ENCODE results near the gene RPP25.

The RPP25 gene

DNA sequence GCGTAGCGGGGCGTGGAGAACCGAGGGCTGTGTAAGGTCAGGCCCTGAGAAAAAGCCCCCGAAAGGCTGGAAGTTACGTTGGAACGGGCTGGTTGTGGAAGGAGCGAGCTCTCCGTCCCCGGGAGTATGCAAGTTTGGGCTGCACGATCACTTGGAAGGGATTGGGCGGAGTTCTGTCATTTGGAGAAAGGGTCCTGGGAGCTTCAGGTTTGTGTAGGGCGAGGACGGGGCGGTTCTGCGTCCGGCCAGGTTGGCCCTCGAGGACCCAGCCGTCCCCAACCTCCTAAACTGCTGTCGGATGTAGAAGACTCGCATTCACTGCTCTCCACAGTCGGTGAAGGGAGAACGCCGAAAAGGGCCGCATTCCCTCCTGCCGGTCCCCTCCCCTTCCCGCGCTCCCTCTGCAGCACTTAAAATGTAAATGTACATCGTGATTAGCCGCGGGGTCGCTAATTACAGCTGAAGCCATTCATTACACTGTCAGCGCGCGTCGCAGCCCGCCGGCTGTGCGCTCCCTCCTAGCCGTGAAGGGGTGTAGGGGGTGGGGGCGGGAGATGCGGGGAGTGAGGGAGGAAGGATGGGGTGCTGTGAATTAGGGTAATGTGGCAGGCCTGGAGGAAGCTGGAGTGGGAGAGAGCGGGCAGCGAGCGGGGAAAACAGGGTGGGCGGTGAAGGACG is 2.5 kb upstream of the RPP25 start:
- peaks cover 4% of the 10 kb centered on the region for H3K27me3 ChIP-seq (replicated peaks; ENCODE audit: control insufficient read depth, insufficient read depth, low read length)
- no peaks in the 10 kb centered on the region for H3K36me3 ChIP-seq (ENCODE audit: control insufficient read depth, insufficient read depth, low read length)
- H3K4me3 ChIP-seq (replicated peaks; ENCODE audit: low read depth, low read length), result no peak overlapping the region
- no peak for DNase-seq (ENCODE audit: extremely low read depth, insufficient read length)
- TF ChIP-seq, protein P1, sequence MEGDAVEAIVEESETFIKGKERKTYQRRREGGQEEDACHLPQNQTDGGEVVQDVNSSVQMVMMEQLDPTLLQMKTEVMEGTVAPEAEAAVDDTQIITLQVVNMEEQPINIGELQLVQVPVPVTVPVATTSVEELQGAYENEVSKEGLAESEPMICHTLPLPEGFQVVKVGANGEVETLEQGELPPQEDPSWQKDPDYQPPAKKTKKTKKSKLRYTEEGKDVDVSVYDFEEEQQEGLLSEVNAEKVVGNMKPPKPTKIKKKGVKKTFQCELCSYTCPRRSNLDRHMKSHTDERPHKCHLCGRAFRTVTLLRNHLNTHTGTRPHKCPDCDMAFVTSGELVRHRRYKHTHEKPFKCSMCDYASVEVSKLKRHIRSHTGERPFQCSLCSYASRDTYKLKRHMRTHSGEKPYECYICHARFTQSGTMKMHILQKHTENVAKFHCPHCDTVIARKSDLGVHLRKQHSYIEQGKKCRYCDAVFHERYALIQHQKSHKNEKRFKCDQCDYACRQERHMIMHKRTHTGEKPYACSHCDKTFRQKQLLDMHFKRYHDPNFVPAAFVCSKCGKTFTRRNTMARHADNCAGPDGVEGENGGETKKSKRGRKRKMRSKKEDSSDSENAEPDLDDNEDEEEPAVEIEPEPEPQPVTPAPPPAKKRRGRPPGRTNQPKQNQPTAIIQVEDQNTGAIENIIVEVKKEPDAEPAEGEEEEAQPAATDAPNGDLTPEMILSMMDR (IDR thresholded peaks at IDR 0.05; ENCODE audit: insufficient read depth, low read length, poor library complexity, severe bottlenecking), result no peak

DNA sequence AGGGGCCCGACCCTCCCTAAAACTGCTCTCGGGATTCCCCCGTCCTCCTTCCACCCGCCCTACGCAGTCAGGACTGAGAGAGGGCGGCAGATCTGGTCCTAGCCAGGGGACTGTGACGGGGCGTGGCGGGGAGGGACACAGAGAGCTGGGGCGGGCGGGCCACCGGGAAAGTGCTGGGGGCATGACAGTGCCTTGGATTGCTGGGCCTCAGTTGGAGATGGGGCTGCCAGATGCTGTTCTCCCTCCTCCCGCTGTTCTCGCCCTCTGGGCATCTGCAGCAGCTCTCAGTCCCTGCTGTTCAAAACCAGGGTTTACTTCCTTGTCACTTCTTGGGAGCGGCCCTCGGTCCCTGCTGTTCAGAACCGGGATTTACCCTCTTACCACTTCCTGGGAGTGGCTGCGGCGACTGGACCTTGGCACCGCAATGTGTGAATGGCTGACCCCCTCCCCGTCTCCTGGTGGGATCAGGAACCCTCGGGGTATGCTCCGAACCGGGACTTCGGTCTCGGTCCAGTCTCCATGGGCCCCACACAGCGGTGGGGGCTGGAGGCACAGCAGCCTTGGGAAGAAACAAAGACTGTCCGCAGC is 1.8 kb upstream of the RPP25 start:
- no peak for DNase-seq (ENCODE audit: extremely low read depth, insufficient read length)
- TF ChIP-seq, protein P1 (IDR thresholded peaks at IDR 0.05; ENCODE audit: insufficient read depth, low read length, poor library complexity, severe bottlenecking), result no peak
- peaks cover 4% of the 10 kb centered on the region for H3K27me3 ChIP-seq (replicated peaks; ENCODE audit: control insufficient read depth, insufficient read depth, low read length)
- no peaks in the 10 kb centered on the region for H3K36me3 ChIP-seq (ENCODE audit: control insufficient read depth, insufficient read depth, low read length)
- H3K4me3 ChIP-seq (replicated peaks; ENCODE audit: low read depth, low read length), result no peak overlapping the region

DNA sequence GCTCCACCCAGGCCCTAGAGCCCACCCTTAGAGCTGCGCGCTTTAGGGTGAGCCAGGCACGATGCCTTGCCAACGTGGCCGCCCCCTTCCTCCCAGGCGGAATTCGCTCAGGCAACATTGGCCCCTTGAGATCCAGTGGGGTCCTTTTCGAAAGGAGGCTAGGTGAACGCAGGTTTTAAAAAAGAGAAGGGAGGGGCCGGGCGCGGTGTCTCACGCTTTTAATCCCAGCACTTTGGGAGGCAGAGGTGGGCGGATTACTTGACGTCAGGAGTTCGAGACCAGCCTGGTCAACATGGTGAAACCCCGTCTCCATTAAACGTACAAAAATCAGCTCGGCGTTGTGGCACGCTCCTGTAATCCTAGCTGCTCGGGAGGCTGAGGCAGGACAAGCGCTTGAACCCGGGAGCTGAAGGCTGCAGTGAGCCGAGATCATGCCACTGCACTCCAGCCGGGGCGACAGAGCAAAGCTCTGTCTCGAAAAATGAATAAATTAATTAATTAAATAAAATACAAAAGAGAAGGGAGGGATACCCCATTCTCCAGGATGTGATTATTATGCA is 984 bp upstream of the RPP25 start:
- Histone ChIP-seq H3K27me3 (replicated peaks; ENCODE audit: control insufficient read depth, insufficient read depth, low read length) (peaks cover 4% of the 10 kb centered on the region), H3K4me3 (replicated peaks; ENCODE audit: low read depth, low read length) (peak overlapping the region; percentile 58), H3K36me3 (ENCODE audit: control insufficient read depth, insufficient read depth, low read length) (no peaks in the 10 kb centered on the region)
- DNase-seq (ENCODE audit: extremely low read depth, insufficient read length), result no peak
- TF ChIP-seq, protein P1 (IDR thresholded peaks at IDR 0.05; ENCODE audit: insufficient read depth, low read length, poor library complexity, severe bottlenecking), result no peak

DNA sequence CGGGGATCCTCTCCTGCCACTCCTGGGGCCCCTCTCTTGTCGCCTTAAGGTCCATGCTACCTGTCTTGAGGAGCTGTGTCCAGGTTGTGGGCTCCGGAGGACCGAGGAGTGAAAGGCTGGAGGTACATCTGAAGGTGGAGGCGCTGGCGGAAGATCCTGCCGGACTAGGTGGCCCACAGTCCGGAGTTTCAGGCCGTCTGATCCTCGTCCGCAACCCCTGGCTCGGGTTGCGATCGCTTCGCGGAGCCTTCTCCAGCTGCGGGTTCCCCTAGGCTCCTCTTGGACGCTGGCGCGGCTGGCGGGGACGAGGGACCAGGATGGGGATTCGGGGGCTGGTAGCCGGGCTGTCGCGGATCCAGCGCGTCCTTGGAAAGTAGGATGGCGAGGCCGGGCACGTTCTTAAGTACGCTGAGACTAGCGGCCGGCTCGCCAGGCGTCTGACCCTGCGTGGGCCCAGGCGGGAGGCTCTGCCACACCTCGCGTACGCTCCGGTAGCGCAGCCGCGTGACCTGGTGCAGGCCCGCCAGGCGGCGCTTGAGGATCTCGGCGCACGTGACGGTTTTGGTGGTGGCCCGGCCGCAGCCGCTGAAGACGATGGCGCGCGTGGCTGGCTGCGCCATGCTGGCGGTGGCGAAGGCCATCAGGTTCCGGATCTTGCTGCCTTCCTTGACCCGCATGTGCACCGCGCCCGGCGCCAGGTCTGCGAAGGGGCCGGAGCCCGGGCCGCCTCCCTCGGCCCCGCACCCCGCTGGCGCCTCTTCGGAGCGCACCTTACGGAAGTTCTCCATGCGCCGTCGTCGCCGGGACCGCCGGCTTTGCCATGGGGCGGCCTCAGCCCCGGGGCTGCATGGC is 550 bp downstream of the RPP25 start:
- DNase-seq (ENCODE audit: extremely low read depth, insufficient read length), result peak; percentile 80
- Histone ChIP-seq H3K36me3 (ENCODE audit: control insufficient read depth, insufficient read depth, low read length) (no peaks in the 10 kb centered on the region), H3K27me3 (replicated peaks; ENCODE audit: control insufficient read depth, insufficient read depth, low read length) (peaks cover 4% of the 10 kb centered on the region), H3K4me3 (replicated peaks; ENCODE audit: low read depth, low read length) (peak overlapping the region; percentile 58)
- TF ChIP-seq, protein P1 (IDR thresholded peaks at IDR 0.05; ENCODE audit: insufficient read depth, low read length, poor library complexity, severe bottlenecking), result peak; percentile 64

DNA sequence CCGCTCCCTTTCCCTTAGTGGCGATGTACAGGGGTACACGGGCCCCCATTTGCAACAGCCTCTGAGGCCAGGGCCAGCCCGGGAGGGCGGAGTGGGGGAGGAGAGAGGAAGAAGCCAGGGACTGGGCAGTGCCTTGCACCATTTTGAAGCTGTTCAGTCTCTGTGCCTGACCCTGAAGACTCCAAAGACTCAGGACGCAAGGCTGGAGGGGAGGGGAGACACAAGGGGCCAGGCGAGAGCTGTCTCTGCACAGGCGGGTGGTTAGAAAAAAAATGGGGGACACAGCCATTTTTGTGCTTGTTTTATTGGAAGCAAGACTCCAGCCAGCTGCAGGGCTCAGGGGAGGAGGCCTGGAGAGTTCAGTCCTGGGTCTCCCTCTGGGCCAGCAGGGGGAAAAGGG is 1.6 kb downstream of the RPP25 start:
- H3K27me3 ChIP-seq (replicated peaks; ENCODE audit: control insufficient read depth, insufficient read depth, low read length), result peaks cover 4% of the 10 kb centered on the region
- H3K4me3 ChIP-seq (replicated peaks; ENCODE audit: low read depth, low read length), result no peak overlapping the region
- TF ChIP-seq, protein P1 (IDR thresholded peaks at IDR 0.05; ENCODE audit: insufficient read depth, low read length, poor library complexity, severe bottlenecking), result no peak
- DNase-seq (ENCODE audit: extremely low read depth, insufficient read length), result no peak
- H3K36me3 ChIP-seq (ENCODE audit: control insufficient read depth, insufficient read depth, low read length), result no peaks in the 10 kb centered on the region

Measured in GM06990 (cell line).